Neural crest cell (in vitro differentiated cells): Measurements from ENCODE around the gene ZBED1. TPM values are rescaled to one million over a fixed set of nuclear protein-coding genes. Genes with fewer than 3 reads are reported as not detected.
"Not testable (repeated sequence)": the region's sequence is repeated elsewhere in the genome, so short reads cannot be mapped to it uniquely, and the experiment has no call there.

ENCODE experiments used
- DNase-seq: peaks from one replicate; pipeline ENCODE4 v3.0.0; 2021; ENCODE audit warnings: low read depth, mixed read lengths, low spot score
- H3K27ac Mint-ChIP-seq: one replicate; pipeline ENCODE4 v1.8.0; 2021; ENCODE audit warnings: mild to moderate bottlenecking, mixed read lengths; ENCODE audit not compliant: unreplicated experiment
- H3K27me3 Mint-ChIP-seq: 2 replicates; pipeline ENCODE4 v1.8.0; 2021; ENCODE audit warnings: low read depth, mild to moderate bottlenecking, mixed read lengths
- H3K36me3 Mint-ChIP-seq: 2 replicates; pipeline ENCODE4 v1.8.0; 2021; ENCODE audit warnings: low read depth, mild to moderate bottlenecking, mixed read lengths
- H3K4me1 Mint-ChIP-seq: 2 replicates; pipeline ENCODE4 v1.8.0; 2021; ENCODE audit warnings: mixed read lengths
- H3K4me3 Mint-ChIP-seq: one replicate; pipeline ENCODE4 v1.8.0; 2021; ENCODE audit warnings: mild to moderate bottlenecking, mixed read lengths
- H3K9me3 Mint-ChIP-seq: 2 replicates; pipeline ENCODE4 v1.8.0; 2021; ENCODE audit warnings: mixed read lengths
- CTCF ChIP-seq: fragments of 200-600 bp; sonication (generic); conservative IDR thresholded peaks from 2 replicates; pipeline ENCODE4 v1.5.0; 2021; ENCODE audit warnings: antibody characterized with exemption, mild to moderate bottlenecking
- total RNA-seq: library from RNA; stranded (reverse); gene quantifications from 2 replicates; pipeline ENCODE4 v1.2.1, GENCODE V29; 2021

The ZBED1 gene
- total RNA-seq, 1 donor from 2014 or later: 42.0 TPM

- DNase-seq: no peak
- H3K9me3 Mint-ChIP-seq: peaks cover 4% of the 10 kb centered on the region
- H3K36me3 Mint-ChIP-seq: peaks cover 8% of the 10 kb centered on the region
- no peak overlapping the region for H3K27ac Mint-ChIP-seq
- no peak overlapping the region for H3K4me3 Mint-ChIP-seq
- H3K27me3 Mint-ChIP-seq: no peaks in the 10 kb centered on the region
- peaks cover 10% of the 10 kb centered on the region for H3K4me1 Mint-ChIP-seq
- no peak for TF ChIP-seq CTCF
Measured at GRCh38 chrX:2457289-2458133, 43.3 kb downstream of the ZBED1 start.

GRCh38 chrX:2456091-2456490, 44.7 kb downstream of the ZBED1 start:
- not testable (repeated sequence) for H3K9me3 Mint-ChIP-seq, H3K27me3 Mint-ChIP-seq, H3K36me3 Mint-ChIP-seq, H3K27ac Mint-ChIP-seq, H3K4me3 Mint-ChIP-seq, DNase-seq
- peaks cover 10% of the 10 kb centered on the region for H3K4me1 Mint-ChIP-seq

GRCh38 chrX:2454620-2455019, 46.2 kb downstream of the ZBED1 start:
- not testable (repeated sequence) for DNase-seq, H3K27me3 Mint-ChIP-seq, H3K36me3 Mint-ChIP-seq, H3K9me3 Mint-ChIP-seq, H3K4me3 Mint-ChIP-seq, H3K27ac Mint-ChIP-seq
- peaks cover 25% of the 10 kb centered on the region for H3K4me1 Mint-ChIP-seq

DNA sequence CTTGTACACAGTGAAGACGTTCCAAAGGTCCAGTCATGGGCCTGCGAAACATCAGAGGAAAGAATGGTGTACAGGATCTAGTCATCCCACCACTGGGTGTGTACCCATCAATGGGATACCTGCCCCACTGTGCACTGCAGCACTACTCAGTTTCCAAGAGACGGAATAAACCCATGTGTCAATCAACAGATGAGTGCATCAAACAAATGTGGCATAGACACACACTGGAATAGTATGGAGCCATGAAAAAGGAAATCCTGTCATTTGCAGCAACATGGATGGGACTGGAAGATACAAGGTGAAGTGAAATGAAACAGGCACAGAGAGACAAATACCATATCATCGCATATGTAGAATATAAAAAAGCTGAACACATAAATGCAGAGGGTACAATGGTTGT, 48.0 kb downstream of the ZBED1 start:
- H3K36me3 Mint-ChIP-seq: peaks cover 6% of the 10 kb centered on the region

GRCh38 chrX:2452317-2452784, 48.4 kb downstream of the ZBED1 start:
- Mint-ChIP-seq H3K36me3 (peaks cover 8% of the 10 kb centered on the region), H3K27ac (no peak overlapping the region), H3K9me3 (no peaks in the 10 kb centered on the region), H3K4me1 (peaks cover 25% of the 10 kb centered on the region), H3K27me3 (no peaks in the 10 kb centered on the region), H3K4me3 (no peak overlapping the region)
- no peak for DNase-seq
- no peak for TF ChIP-seq CTCF

More for the DNA sequence above, 48.0 kb downstream of the ZBED1 start:
- Mint-ChIP-seq H3K4me3 (no peak overlapping the region), H3K27ac (no peak overlapping the region), H3K27me3 (no peaks in the 10 kb centered on the region), H3K4me1 (peaks cover 25% of the 10 kb centered on the region), H3K9me3 (no peaks in the 10 kb centered on the region)
- TF ChIP-seq CTCF: no peak
- no peak for DNase-seq

GRCh38 chrX:2451501-2452316, 49.1 kb downstream of the ZBED1 start:
- H3K27me3 Mint-ChIP-seq: no peaks in the 10 kb centered on the region
- H3K4me1 Mint-ChIP-seq: peaks cover 25% of the 10 kb centered on the region
- no peak for TF ChIP-seq CTCF
- H3K27ac Mint-ChIP-seq: no peak overlapping the region
- H3K36me3 Mint-ChIP-seq: peaks cover 15% of the 10 kb centered on the region
- no peak overlapping the region for H3K4me3 Mint-ChIP-seq
- no peaks in the 10 kb centered on the region for H3K9me3 Mint-ChIP-seq
- no peak for DNase-seq
